Ovary (tissue), 3 donors: ENCODE data around the gene NAA80.

Source experiments
- CTCF ChIP-seq, 3 donors: fragments of 450-650 bp in 2 of 3; fragments of 200-600 bp in 1 of 3; IDR thresholded peaks; one replicate each; pipeline versions ENCODE4 v1.5.1 to v1.8.0; 2016 to 2022; ENCODE audit warnings: antibody characterized with exemption in 3 of 3, mild to moderate bottlenecking in 1 of 3
- POLR2A ChIP-seq: fragments of 450-650 bp; IDR thresholded peaks from one replicate; pipeline ENCODE4 v1.6.1; 2017; ENCODE audit warnings: antibody characterized with exemption, mild to moderate bottlenecking, moderate library complexity
- donor health status: DM: no; HTN: no; CAD: no.

GRCh38 chr3:50278123-50278879 is 20.9 kb downstream of the NAA80 start:
- no peak for TF ChIP-seq POLR2A
- no peak for TF ChIP-seq CTCF (IDR thresholded peaks at IDR 0.05)
